Suprapubic skin (tissue), 4 donors: ENCODE results near the gene DTWD1. TPM values are rescaled to one million over a fixed set of nuclear protein-coding genes. Genes with fewer than 3 reads are reported as not detected.
"Not testable (repeated sequence)": the region's sequence is repeated elsewhere in the genome, so short reads cannot be mapped to it uniquely, and the experiment has no call there.

Experiments
- DNase-seq, 2 donors: peaks; one replicate each; pipeline ENCODE4 v3.0.0-alpha.2; 2019; ENCODE audit warnings: low spot score in 2 of 2
- H3K27ac ChIP-seq: fragments of 200-600 bp; sonication (generic); one replicate; pipeline ENCODE4 v1.5.1; 2019
- H3K27me3 ChIP-seq: fragments of 200-600 bp; sonication (generic); one replicate; pipeline ENCODE4 v1.5.1; 2019
- H3K36me3 ChIP-seq: fragments of 200-600 bp; sonication (generic); one replicate; pipeline ENCODE4 v1.5.1; 2019
- H3K4me1 ChIP-seq: fragments of 200-600 bp; sonication (generic); one replicate; pipeline ENCODE4 v1.5.1; 2019
- H3K4me3 ChIP-seq: fragments of 200-600 bp; sonication (generic); one replicate; pipeline ENCODE4 v1.5.1; 2019; ENCODE audit warnings: mild to moderate bottlenecking
- H3K9me3 ChIP-seq: fragments of 200-600 bp; sonication (generic); one replicate; pipeline ENCODE4 v1.5.1; 2019
- EP300 ChIP-seq: sonication (generic); formaldehyde crosslinking; IDR thresholded peaks from one replicate; pipeline ENCODE4 v1.6.1; 2017; ENCODE audit warnings: antibody characterized with exemption
- POLR2A ChIP-seq, 2 donors: fragments of 450-650 bp; IDR thresholded peaks; one replicate each; pipeline ENCODE4 v1.6.1; 2017; ENCODE audit warnings: antibody characterized with exemption in 2 of 2, mild to moderate bottlenecking in 2 of 2, moderate library complexity in 2 of 2
- POLR2AphosphoS5 ChIP-seq, 3 donors: sonication (generic); formaldehyde crosslinking; IDR thresholded peaks; one replicate each; pipeline ENCODE4 v1.6.1; 2017; ENCODE audit warnings: antibody characterized with exemption in 3 of 3
- WGBS: methylation state at CpG from one replicate; pipeline ENCODE4 v1.1.5; 2018; 5-methylcytosine and 5-hydroxymethylcytosine counted together
- total RNA-seq, 4 donors: library from RNA; depleted of rRNA; stranded (reverse); fragments of >200 nt; gene quantifications; one replicate each; pipeline ENCODE4 v1.1.0, GENCODE V29; 2016
- TF ChIP-seq, protein P1 (sequence below), 2 donors: fragments of 200-600 bp in 1 of 2; fragments of 450-650 bp in 1 of 2; sonication (generic) in 1 of 2; IDR thresholded peaks; one replicate each; pipeline ENCODE4 v1.5.1; 2016 to 2019; ENCODE audit warnings: antibody characterized with exemption in 2 of 2, mild to moderate bottlenecking in 1 of 2, moderate library complexity in 1 of 2

Gene DTWD1, protein sequence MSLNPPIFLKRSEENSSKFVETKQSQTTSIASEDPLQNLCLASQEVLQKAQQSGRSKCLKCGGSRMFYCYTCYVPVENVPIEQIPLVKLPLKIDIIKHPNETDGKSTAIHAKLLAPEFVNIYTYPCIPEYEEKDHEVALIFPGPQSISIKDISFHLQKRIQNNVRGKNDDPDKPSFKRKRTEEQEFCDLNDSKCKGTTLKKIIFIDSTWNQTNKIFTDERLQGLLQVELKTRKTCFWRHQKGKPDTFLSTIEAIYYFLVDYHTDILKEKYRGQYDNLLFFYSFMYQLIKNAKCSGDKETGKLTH
- total RNA-seq = 10 to 100 TPM; 12.3 to 40.6 (median 15.8) TPM

GRCh38 chr15:49620658-49621368, at the start of gene DTWD1, which contains the start of gene FAM227B:
Gene DTWD1, plus strand, starts transcription at chr15:49621048. Its CDS starts 4,120 bp downstream, at chr15:49625168.
Gene FAM227B, minus strand, starts transcription at chr15:49620818. Its CDS starts 5,647 bp downstream, at chr15:49615171.
- no peaks in the 10 kb centered on the region for H3K27me3 ChIP-seq
- H3K36me3 ChIP-seq = peaks cover 7% of the 10 kb centered on the region
- WGBS = under 1% methylated on average over 28 of the region's 59 CpGs
- peak within 1 kb of the TSS; percentile 94 for H3K27ac ChIP-seq
- H3K4me1 ChIP-seq = peaks cover 29% of the 10 kb centered on the region
- peak; percentile 98 for DNase-seq
- TF ChIP-seq POLR2AphosphoS5 (IDR thresholded peaks at IDR 0.05) (peak; percentile 89 to 96 (median 94)), POLR2A (IDR thresholded peaks at IDR 0.05) (peak; percentile 26 to 86)
- TF ChIP-seq, protein P1, sequence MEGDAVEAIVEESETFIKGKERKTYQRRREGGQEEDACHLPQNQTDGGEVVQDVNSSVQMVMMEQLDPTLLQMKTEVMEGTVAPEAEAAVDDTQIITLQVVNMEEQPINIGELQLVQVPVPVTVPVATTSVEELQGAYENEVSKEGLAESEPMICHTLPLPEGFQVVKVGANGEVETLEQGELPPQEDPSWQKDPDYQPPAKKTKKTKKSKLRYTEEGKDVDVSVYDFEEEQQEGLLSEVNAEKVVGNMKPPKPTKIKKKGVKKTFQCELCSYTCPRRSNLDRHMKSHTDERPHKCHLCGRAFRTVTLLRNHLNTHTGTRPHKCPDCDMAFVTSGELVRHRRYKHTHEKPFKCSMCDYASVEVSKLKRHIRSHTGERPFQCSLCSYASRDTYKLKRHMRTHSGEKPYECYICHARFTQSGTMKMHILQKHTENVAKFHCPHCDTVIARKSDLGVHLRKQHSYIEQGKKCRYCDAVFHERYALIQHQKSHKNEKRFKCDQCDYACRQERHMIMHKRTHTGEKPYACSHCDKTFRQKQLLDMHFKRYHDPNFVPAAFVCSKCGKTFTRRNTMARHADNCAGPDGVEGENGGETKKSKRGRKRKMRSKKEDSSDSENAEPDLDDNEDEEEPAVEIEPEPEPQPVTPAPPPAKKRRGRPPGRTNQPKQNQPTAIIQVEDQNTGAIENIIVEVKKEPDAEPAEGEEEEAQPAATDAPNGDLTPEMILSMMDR (IDR thresholded peaks at IDR 0.05) = no peak
- H3K4me3 ChIP-seq = peak within 1 kb of the TSS; percentile 87
- H3K9me3 ChIP-seq = no peaks in the 10 kb centered on the region

DNA sequence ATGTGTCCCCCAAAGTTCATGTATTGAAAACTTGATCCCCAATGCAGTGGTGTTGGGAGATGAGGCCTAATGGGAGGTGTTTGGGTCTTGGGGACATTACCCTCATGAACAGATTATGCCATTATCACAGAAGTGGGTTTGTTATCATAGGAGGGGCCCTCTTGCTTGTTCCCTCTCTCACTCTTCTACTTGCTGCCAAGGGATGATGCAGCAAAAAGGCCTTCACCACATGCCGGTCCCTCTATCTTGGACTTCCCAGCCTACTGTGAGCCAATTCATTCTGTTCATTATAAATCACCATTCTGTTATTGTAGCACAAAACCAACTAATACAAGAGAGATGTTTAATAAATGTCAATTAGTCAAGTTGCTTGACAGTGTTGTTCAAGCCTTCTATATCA, 47.4 kb upstream of the DTWD1 start:
- WGBS = 85% methylated on average over 1 of the region's 1 CpG
- H3K9me3 ChIP-seq = no peaks in the 10 kb centered on the region

DNA sequence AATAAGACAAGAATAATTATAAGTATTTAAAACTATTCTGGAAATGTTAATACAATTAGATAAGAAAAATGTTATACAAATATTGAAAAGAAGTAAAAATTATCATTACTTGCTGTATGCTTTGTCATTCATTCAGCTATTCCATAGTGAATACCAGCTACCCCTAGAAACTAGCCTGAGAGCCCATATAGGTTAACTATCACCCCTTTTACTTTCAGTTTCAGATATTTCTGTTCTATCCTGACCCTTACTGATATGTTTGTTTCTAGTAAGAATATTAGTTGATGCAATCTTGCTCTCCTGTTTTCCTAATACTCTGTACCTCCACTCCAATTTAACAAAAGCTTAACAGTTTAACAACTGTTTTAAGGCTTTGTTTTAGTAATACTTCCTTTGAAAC, 31.8 kb upstream of the DTWD1 start:
- TF ChIP-seq POLR2AphosphoS5 (IDR thresholded peaks at IDR 0.05) (no peak), POLR2A (IDR thresholded peaks at IDR 0.05) (no peak), EP300 (no peak)
- TF ChIP-seq, protein P1 (IDR thresholded peaks at IDR 0.05) = no peak
- no peak overlapping the region for H3K4me3 ChIP-seq
- H3K9me3 ChIP-seq = peaks cover 2% of the 10 kb centered on the region
- no peaks in the 10 kb centered on the region for H3K4me1 ChIP-seq
- no peak for DNase-seq
- no peaks in the 10 kb centered on the region for H3K36me3 ChIP-seq
- H3K27me3 ChIP-seq = no peaks in the 10 kb centered on the region
- H3K27ac ChIP-seq = no peak overlapping the region

More for the DNA sequence above, 47.4 kb upstream of the DTWD1 start:
- Histone ChIP-seq H3K27me3 (no peaks in the 10 kb centered on the region), H3K4me3 (no peak overlapping the region), H3K4me1 (no peaks in the 10 kb centered on the region), H3K27ac (no peak overlapping the region), H3K36me3 (no peaks in the 10 kb centered on the region)
- DNase-seq = no peak
- TF ChIP-seq POLR2A (IDR thresholded peaks at IDR 0.05) = no peak
- no peak for TF ChIP-seq POLR2AphosphoS5 (IDR thresholded peaks at IDR 0.05)
- TF ChIP-seq, protein P1 (IDR thresholded peaks at IDR 0.05) = no peak
- TF ChIP-seq EP300 = no peak

GRCh38 chr15:49592829-49593316, 28.0 kb upstream of the DTWD1 start:
- peak in 1 of 2 donors; percentile 71 for DNase-seq
- not testable (repeated sequence) for H3K9me3 ChIP-seq, H3K36me3 ChIP-seq, H3K4me1 ChIP-seq, H3K4me3 ChIP-seq, H3K27ac ChIP-seq, H3K27me3 ChIP-seq
- 95% methylated on average over 11 of the region's 12 CpGs for WGBS

DNA sequence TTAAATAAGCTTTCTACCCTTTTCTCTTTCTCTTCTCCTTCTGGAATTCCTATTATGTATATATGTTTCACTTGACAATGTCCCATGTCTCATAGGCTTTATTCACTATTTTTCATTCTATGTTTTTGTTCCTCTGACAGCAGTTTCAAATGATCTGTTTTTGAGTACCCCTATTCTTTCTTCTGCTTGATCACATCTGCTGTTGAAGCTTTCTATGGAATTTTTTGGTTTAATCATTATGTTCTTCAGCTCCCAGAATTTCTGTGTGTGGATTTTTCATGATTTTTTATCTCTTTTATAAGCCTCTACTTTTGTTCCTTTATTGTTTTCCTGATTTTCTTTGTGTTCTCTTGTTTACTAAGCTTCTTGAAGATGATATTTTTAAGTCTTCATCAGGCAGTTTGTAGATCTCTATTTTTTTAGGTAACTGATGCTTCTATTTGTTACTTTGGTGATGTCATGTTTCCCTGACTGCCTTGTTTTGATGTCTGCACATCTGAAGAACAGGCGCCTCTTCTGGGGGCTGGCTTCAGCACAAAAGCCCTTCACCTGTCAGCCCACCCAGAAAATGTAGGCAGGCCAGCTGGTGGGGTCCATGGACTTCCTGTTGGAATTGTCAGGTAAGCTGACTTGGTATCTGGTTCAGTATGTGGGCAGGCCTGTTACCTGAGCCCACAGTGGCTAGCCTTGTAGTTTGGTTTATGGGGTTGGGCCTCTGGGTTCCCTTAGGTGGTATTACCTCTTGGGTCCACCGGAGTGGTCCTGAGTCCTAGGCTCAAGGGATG, 16.0 kb upstream of the DTWD1 start:
- H3K4me1 ChIP-seq = no peaks in the 10 kb centered on the region
- H3K27ac ChIP-seq = no peak overlapping the region
- no peak for DNase-seq
- H3K27me3 ChIP-seq = no peaks in the 10 kb centered on the region
- no peak overlapping the region for H3K4me3 ChIP-seq
- no peaks in the 10 kb centered on the region for H3K36me3 ChIP-seq
- TF ChIP-seq EP300 (no peak), POLR2A (IDR thresholded peaks at IDR 0.05) (no peak), POLR2AphosphoS5 (IDR thresholded peaks at IDR 0.05) (no peak)
- TF ChIP-seq, protein P1 (IDR thresholded peaks at IDR 0.05) = no peak
- 100% methylated on average over 2 of the region's 2 CpGs for WGBS
- H3K9me3 ChIP-seq = peaks cover 8% of the 10 kb centered on the region
